Amygdala (tissue), 56 donors: ENCODE results near the gene CHRNB2.

ENCODE experiments used
- DNase-seq, 56 donors: peaks; one replicate each; lab custom pipeline; 2025; lab: John Stamatoyannopoulos, UW

Gene CHRNB2

GRCh38 chr1:154551474-154551873, 16.1 kb upstream of the CHRNB2 start:
- DNase-seq: no peak

GRCh38 chr1:154552036-154552435, 15.5 kb upstream of the CHRNB2 start:
- no peak for DNase-seq

GRCh38 chr1:154553056-154554030, 14.2 kb upstream of the CHRNB2 start:
- DNase-seq: no peak

- DNase-seq: no peak
Observed at GRCh38 chr1:154556422-154556821, 11.2 kb upstream of the CHRNB2 start.

GRCh38 chr1:154557248-154557938, 10.2 kb upstream of the CHRNB2 start:
- DNase-seq: no peak

GRCh38 chr1:154557939-154558719, 9.4 kb upstream of the CHRNB2 start, which contains the start of gene UBE2Q1:
Gene UBE2Q1, minus strand, starts transcription at chr1:154558662. Its CDS starts 109 bp downstream, at chr1:154558553.
- peak in 15 of 56 donors; percentile 17 to 57 (median 31) for DNase-seq

GRCh38 chr1:154558720-154559465, 8.7 kb upstream of the CHRNB2 start:
- peak; percentile 77 to 100 (median 98) for DNase-seq

GRCh38 chr1:154559466-154560044, 8.0 kb upstream of the CHRNB2 start:
- DNase-seq: peak in 55 of 56 donors; percentile 34 to 91 (median 78)

GRCh38 chr1:154565876-154566275, 1.7 kb upstream of the CHRNB2 start:
- no peak for DNase-seq

GRCh38 chr1:154568157-154568815, 708 bp downstream of the CHRNB2 start:
- no peak for DNase-seq

GRCh38 chr1:154571244-154571963, 3.8 kb downstream of the CHRNB2 start:
- no peak for DNase-seq

- no peak for DNase-seq
Observed at GRCh38 chr1:154571964-154572288, 4.3 kb downstream of the CHRNB2 start.

- DNase-seq: no peak
Observed at GRCh38 chr1:154572468-154573167, 5.0 kb downstream of the CHRNB2 start.

- no peak for DNase-seq
Observed at GRCh38 chr1:154573168-154573510, 5.6 kb downstream of the CHRNB2 start.

- DNase-seq: peak in 25 of 56 donors; percentile 7 to 73 (median 25)
Observed at GRCh38 chr1:154574716-154575115, 7.1 kb downstream of the CHRNB2 start.

GRCh38 chr1:154575147-154575927, 7.8 kb downstream of the CHRNB2 start:
- peak in 6 of 56 donors; percentile 11 to 60 (median 38) for DNase-seq
